Stimulated activated memory B cell treated with anti-CD40 and anti-IgM and Interleukin-4, amounts not matched to agents 10 μg/mL and 1 μg/mL and 100 μg/mL, for 72 hours (primary cell): ENCODE measurements around the gene SKA3.
"Not testable (repeated sequence)": the region's sequence is repeated elsewhere in the genome, so short reads cannot be mapped to it uniquely, and the experiment has no call there.

Experiments used
- ATAC-seq: fragments of 150-1000 bp; cut with Tn5 transposase; 2 replicates; pipeline ENCODE4 v1.10.0; 2021
- H3K27ac Mint-ChIP-seq: one replicate; pipeline ENCODE4 v1.8.0; 2022; ENCODE audit warnings: mild to moderate bottlenecking, mixed read lengths
- H3K27me3 Mint-ChIP-seq: one replicate; pipeline ENCODE4 v1.8.0; 2022; ENCODE audit warnings: mixed read lengths
- H3K36me3 Mint-ChIP-seq: one replicate; pipeline ENCODE4 v1.8.0; 2022; ENCODE audit warnings: mixed read lengths
- H3K4me1 Mint-ChIP-seq: one replicate; pipeline ENCODE4 v1.8.0; 2022; ENCODE audit warnings: mixed read lengths
- H3K4me3 Mint-ChIP-seq: one replicate; pipeline ENCODE4 v1.8.0; 2022; ENCODE audit warnings: mild to moderate bottlenecking, moderate library complexity, mixed read lengths
- H3K9me3 Mint-ChIP-seq: one replicate; pipeline ENCODE4 v1.8.0; 2022; ENCODE audit warnings: mixed read lengths

SKA3 gene

GRCh38 chr13:21176215-21176981 is at the start of gene SKA3, which contains the start of gene MRPL57:
TSS of gene SKA3 (minus strand) at chr13:21176552. CDS start at chr13:21176477, 75 bp downstream.
TSS of gene MRPL57 (plus strand) at chr13:21176658. CDS start at chr13:21176917, 259 bp downstream.
- ATAC-seq: peak; percentile 98
- Mint-ChIP-seq H3K27ac (peak within 1 kb of the TSS; percentile 87), H3K9me3 (no peaks in the 10 kb centered on the region), H3K4me1 (peaks cover 15% of the 10 kb centered on the region), H3K4me3 (peak within 1 kb of the TSS; percentile 98), H3K27me3 (no peaks in the 10 kb centered on the region), H3K36me3 (peaks cover 5% of the 10 kb centered on the region)

GRCh38 chr13:21225082-21225481 is 48.7 kb upstream of the SKA3 start:
- H3K4me1 Mint-ChIP-seq: no peaks in the 10 kb centered on the region
- ATAC-seq: no peak
- H3K4me3 Mint-ChIP-seq: no peak overlapping the region

GRCh38 chr13:21221268-21221667 is 44.9 kb upstream of the SKA3 start:
- Mint-ChIP-seq H3K36me3 (no peaks in the 10 kb centered on the region), H3K4me3 (no peak overlapping the region), H3K9me3 (peaks cover 4% of the 10 kb centered on the region), H3K27ac (no peak overlapping the region), H3K27me3 (peaks cover 18% of the 10 kb centered on the region), H3K4me1 (peaks cover 8% of the 10 kb centered on the region)
- no peak for ATAC-seq

More at GRCh38 chr13:21225082-21225481, 48.7 kb upstream of the SKA3 start:
- Mint-ChIP-seq H3K36me3 (no peaks in the 10 kb centered on the region), H3K27me3 (peaks cover 22% of the 10 kb centered on the region), H3K9me3 (peaks cover 4% of the 10 kb centered on the region), H3K27ac (no peak overlapping the region)

GRCh38 chr13:21219716-21220115 is 43.4 kb upstream of the SKA3 start:
- Mint-ChIP-seq H3K27ac (peak overlapping the region; percentile 62), H3K27me3 (peaks cover 25% of the 10 kb centered on the region)
- H3K9me3 Mint-ChIP-seq, H3K36me3 Mint-ChIP-seq, H3K4me1 Mint-ChIP-seq, H3K4me3 Mint-ChIP-seq, ATAC-seq: not testable (repeated sequence)

- ATAC-seq: peak; percentile 12
- no peaks in the 10 kb centered on the region for H3K36me3 Mint-ChIP-seq
- peaks cover 8% of the 10 kb centered on the region for H3K4me1 Mint-ChIP-seq
- peaks cover 4% of the 10 kb centered on the region for H3K9me3 Mint-ChIP-seq
- peaks cover 32% of the 10 kb centered on the region for H3K27me3 Mint-ChIP-seq
- peak overlapping the region; percentile 62 for H3K27ac Mint-ChIP-seq
- H3K4me3 Mint-ChIP-seq: no peak overlapping the region
These were observed 42.7 kb upstream of the SKA3 start for GRCh38 chr13:21219036-21219381.

GRCh38 chr13:21218351-21219035 is 42.1 kb upstream of the SKA3 start:
- Mint-ChIP-seq H3K9me3 (peaks cover 4% of the 10 kb centered on the region), H3K4me1 (peaks cover 8% of the 10 kb centered on the region), H3K36me3 (no peaks in the 10 kb centered on the region), H3K4me3 (no peak overlapping the region), H3K27ac (no peak overlapping the region), H3K27me3 (peaks cover 35% of the 10 kb centered on the region)
- ATAC-seq: peak; percentile 68

- ATAC-seq: no peak
- Mint-ChIP-seq H3K27me3 (peaks cover 49% of the 10 kb centered on the region), H3K27ac (no peak overlapping the region), H3K36me3 (no peaks in the 10 kb centered on the region), H3K9me3 (peaks cover 9% of the 10 kb centered on the region), H3K4me3 (no peak overlapping the region), H3K4me1 (peaks cover 8% of the 10 kb centered on the region)
These were observed 40.0 kb upstream of the SKA3 start for GRCh38 chr13:21216332-21216731.

- H3K27ac Mint-ChIP-seq, H3K4me1 Mint-ChIP-seq, ATAC-seq, H3K4me3 Mint-ChIP-seq, H3K9me3 Mint-ChIP-seq, H3K36me3 Mint-ChIP-seq: not testable (repeated sequence)
- H3K27me3 Mint-ChIP-seq: peaks cover 58% of the 10 kb centered on the region
These were observed 39.1 kb upstream of the SKA3 start for GRCh38 chr13:21215419-21215818.

GRCh38 chr13:21212138-21212775 is 35.9 kb upstream of the SKA3 start:
- no peaks in the 10 kb centered on the region for H3K36me3 Mint-ChIP-seq
- H3K9me3 Mint-ChIP-seq: peaks cover 9% of the 10 kb centered on the region
- H3K4me3 Mint-ChIP-seq: no peak overlapping the region
- peaks cover 50% of the 10 kb centered on the region for H3K27me3 Mint-ChIP-seq
- H3K4me1 Mint-ChIP-seq: no peaks in the 10 kb centered on the region
- H3K27ac Mint-ChIP-seq: no peak overlapping the region
- no peak for ATAC-seq

GRCh38 chr13:21208652-21209154 is 32.4 kb upstream of the SKA3 start:
- no peak for ATAC-seq
- H3K4me3 Mint-ChIP-seq: no peak overlapping the region
- H3K27ac Mint-ChIP-seq: no peak overlapping the region
- no peaks in the 10 kb centered on the region for H3K4me1 Mint-ChIP-seq
- H3K27me3 Mint-ChIP-seq: peaks cover 32% of the 10 kb centered on the region
- no peaks in the 10 kb centered on the region for H3K36me3 Mint-ChIP-seq
- H3K9me3 Mint-ChIP-seq: peaks cover 9% of the 10 kb centered on the region

- no peak for ATAC-seq
- Mint-ChIP-seq H3K36me3 (no peaks in the 10 kb centered on the region), H3K27me3 (peaks cover 22% of the 10 kb centered on the region), H3K9me3 (peaks cover 9% of the 10 kb centered on the region), H3K27ac (no peak overlapping the region), H3K4me1 (no peaks in the 10 kb centered on the region), H3K4me3 (no peak overlapping the region)
These were observed 26.6 kb upstream of the SKA3 start for GRCh38 chr13:21202767-21203531.

- ATAC-seq, H3K4me1 Mint-ChIP-seq, H3K27ac Mint-ChIP-seq, H3K9me3 Mint-ChIP-seq, H3K4me3 Mint-ChIP-seq, H3K36me3 Mint-ChIP-seq: not testable (repeated sequence)
- peaks cover 31% of the 10 kb centered on the region for H3K27me3 Mint-ChIP-seq
These were observed 25.3 kb upstream of the SKA3 start for GRCh38 chr13:21201456-21202190.

GRCh38 chr13:21198391-21198790 is 22.0 kb upstream of the SKA3 start:
- not testable (repeated sequence) for ATAC-seq

GRCh38 chr13:21197606-21198225 is 21.4 kb upstream of the SKA3 start:
- H3K36me3 Mint-ChIP-seq, H3K9me3 Mint-ChIP-seq, H3K4me3 Mint-ChIP-seq, H3K27ac Mint-ChIP-seq, ATAC-seq, H3K4me1 Mint-ChIP-seq: not testable (repeated sequence)
- H3K27me3 Mint-ChIP-seq: peaks cover 35% of the 10 kb centered on the region

More at GRCh38 chr13:21198391-21198790, 22.0 kb upstream of the SKA3 start:
- not testable (repeated sequence) for H3K9me3 Mint-ChIP-seq, H3K36me3 Mint-ChIP-seq, H3K4me3 Mint-ChIP-seq, H3K4me1 Mint-ChIP-seq, H3K27ac Mint-ChIP-seq
- H3K27me3 Mint-ChIP-seq: peaks cover 38% of the 10 kb centered on the region
